DLD1 (cell line): ENCODE measurements around the gene ZNF346.
"Not testable (repeated sequence)": the region's sequence is repeated elsewhere in the genome, so short reads cannot be mapped to it uniquely, and the experiment has no call there.

ENCODE experiments used
- in situ Hi-C: cut with HindIII; loops from 2 replicates; pipeline ENCODE4 v1.10.0; 2017; ENCODE audit warnings: low sequenced_read_pairs

The ZNF346 gene, protein sequence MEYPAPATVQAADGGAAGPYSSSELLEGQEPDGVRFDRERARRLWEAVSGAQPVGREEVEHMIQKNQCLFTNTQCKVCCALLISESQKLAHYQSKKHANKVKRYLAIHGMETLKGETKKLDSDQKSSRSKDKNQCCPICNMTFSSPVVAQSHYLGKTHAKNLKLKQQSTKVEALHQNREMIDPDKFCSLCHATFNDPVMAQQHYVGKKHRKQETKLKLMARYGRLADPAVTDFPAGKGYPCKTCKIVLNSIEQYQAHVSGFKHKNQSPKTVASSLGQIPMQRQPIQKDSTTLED

DNA sequence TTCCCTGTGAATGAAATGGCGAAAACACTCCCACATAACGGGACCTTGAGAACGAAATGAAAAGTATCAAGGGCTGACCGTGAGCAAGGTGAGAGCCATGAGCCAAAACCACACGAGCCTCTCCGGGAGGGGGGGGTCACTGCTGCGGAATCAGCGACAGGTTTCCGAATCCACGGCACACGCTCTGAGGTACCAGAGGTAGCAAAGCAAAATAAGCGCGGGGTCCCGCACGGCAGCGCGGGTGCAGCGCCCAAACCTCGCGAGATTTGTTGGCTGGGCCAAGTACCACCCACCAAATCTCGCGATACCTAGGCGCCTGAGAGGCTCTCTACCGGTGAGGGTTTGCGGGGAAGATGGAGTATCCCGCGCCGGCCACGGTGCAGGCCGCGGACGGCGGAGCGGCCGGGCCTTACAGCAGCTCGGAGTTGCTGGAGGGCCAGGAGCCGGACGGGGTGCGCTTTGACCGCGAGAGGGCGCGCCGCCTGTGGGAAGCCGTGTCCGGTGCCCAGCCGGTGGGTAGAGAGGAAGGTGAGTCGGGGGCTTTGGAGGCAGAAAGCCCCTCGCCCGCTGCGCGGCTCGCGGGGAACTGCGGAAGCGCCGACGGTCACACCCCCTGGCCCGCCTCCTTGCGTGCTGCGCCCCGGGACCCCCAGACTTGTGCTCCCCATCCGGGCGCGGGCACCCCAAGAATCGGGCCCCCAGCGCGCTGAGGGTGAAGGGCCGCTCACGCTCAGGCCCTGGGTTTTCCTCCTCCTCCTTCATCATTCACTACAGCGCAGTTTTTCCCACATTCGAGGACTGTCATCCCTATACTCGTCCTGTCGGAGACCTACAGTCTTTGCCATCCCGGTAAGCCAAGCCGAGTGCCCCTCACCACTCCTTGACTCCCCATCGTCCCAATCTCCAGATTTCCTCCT, at the start of gene ZNF346:
ZNF346 (plus strand) TSS at position 311 of the 917 bp plus-strand sequence; CDS start at position 354, 43 bp downstream.
- in situ Hi-C loops: no loop called here

DNA sequence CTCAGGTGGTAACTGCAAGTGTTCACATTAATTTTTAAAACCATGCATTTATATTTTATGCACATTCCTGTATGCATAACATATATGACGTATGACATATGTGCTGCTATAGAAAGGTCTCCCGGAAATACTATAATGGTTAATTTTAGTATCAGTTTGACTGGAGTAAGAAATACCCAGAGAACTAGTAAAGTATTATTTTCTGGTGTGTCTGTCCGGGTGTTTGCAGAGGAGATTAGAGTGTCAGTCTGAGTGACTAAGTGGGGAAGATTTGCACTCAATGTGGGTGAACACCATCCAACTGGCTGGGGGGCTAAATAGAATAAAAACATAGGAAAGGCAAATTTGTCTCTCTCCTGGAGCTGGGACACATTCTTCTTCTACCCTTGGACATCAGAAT, 42.8 kb upstream of the ZNF346 start:
- in situ Hi-C loops: no loop called here

DNA sequence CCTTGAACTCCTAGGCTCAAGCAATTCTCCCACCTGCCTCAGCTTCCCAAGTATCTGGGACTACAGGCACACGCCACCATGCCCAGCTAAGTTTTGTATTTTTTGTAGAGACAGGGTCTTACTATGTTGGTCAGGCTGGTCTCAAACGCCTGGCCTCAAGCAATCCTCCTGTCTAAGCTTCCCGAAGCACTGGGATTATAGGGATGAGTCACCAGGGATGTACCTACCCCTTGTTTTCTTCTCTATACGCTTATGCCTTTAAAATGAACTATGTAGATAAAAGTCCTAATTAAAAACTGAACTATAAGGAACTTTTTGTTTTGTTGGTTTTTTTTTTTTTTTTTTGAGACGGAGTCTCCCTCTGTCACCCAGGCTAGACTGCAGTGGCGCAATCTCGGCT, 41.7 kb upstream of the ZNF346 start:
- in situ Hi-C loops: no loop called here

DNA sequence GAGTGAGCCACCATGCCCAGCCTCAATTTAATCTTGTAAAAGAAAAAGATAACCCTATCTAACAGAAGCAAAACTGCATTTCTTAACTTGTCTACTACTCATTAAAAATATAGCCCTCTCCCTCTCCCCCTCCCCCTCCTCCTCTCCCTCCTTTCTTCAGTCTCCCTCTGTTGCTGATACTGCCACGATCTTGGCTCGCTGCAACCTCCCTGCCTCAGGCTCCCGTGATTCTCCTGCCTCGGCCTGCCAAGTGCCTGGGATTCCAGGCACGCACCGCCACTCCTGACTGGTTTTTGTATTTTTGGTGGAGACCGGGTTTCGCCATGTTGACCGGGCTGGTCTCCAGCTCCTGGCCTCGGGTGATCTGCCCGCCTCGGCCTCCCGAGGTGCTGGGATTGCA, 39.4 kb upstream of the ZNF346 start:
- in situ Hi-C loops: not testable (repeated sequence)

- in situ Hi-C loops: not testable (repeated sequence)
Measured at GRCh38 chr5:176983593-176983992, 38.9 kb upstream of the ZNF346 start.

- in situ Hi-C loops: not testable (repeated sequence)
Measured at GRCh38 chr5:176984176-176984575, 38.3 kb upstream of the ZNF346 start.

- in situ Hi-C loops: no loop called here
Measured at GRCh38 chr5:176985516-176985915, 37.0 kb upstream of the ZNF346 start.

DNA sequence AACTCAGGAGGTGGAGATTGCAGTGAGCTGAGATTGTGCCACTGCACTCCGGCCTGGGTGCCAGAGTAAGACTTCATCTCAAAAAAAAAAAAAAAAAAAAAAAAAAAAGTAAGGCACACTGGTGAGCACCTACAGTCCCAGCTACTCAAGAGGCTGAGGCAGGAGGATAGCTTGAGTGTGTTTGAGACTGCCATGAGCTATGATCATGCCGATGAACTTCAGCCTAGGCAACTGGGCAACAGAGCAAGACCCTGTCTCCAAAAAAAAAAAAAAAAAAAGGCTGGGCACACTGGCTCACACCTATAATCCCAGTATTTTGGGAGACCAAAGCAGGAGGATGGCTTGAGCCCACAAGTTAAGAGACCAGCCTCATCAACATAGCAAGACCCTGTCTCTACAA, 36.2 kb upstream of the ZNF346 start:
- in situ Hi-C loops: no loop called here

- in situ Hi-C loops: no loop called here
Measured at GRCh38 chr5:176987583-176987982, 34.9 kb upstream of the ZNF346 start.

- in situ Hi-C loops: not testable (repeated sequence)
Measured at GRCh38 chr5:176993081-176993480, 29.4 kb upstream of the ZNF346 start.

DNA sequence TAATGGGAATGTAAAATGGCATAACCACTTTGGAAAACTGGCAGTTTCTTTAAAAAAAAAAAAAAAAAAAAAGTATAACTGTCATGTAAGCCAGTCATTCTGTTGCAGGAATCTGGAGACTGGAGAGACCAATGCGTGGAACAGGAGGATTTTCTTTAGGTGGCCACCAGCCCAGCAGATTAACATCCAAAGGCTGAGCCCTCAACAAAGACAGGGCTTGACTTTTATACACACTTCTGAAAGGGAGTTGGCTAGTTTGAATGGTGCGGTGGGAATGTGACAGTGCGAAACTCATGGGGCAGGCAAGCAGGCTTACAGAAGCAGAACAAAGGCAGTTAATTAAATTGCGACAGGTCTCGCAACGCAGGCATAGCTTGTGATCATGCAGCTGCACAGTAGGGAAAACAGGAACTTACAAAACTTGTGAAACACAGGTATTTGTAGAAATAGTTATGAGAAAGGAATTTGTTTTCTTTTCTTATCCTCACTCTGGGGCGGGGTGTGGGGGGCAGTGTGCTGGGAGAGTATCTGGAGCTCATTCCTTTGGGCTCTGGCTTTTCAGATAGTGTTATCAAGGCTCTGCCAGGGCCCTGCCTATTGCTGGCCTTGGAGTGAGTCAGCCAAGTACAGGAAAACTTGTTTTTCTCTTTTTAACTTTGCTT, 27.9 kb upstream of the ZNF346 start:
- in situ Hi-C loops: no loop called here

- in situ Hi-C loops: no loop called here
Measured at GRCh38 chr5:176995122-176995490, 27.4 kb upstream of the ZNF346 start.

GRCh38 chr5:176995896-176996767, 26.4 kb upstream of the ZNF346 start:
- in situ Hi-C loops: no loop called here

GRCh38 chr5:176996780-176997179, 25.7 kb upstream of the ZNF346 start:
- in situ Hi-C loops: no loop called here

DNA sequence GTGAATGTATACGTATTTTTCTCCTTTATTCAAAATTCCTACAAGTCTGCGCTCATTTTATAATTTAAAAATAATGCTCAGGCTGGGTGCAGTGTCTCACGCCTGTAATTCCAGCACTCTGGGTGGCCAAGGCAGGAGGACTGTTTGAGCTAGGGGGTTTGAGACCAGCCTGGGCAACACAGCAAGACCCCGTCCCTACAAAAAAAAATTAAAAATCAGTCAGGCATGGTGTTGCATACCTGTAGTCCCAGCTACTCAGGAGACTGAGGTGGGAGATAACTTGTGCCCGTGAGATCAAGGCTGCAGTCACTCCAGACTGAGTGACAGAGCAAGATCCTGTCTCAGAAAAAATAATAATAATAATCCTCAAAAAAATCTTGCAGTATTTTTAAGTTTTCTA, 23.7 kb upstream of the ZNF346 start:
- in situ Hi-C loops: no loop called here

DNA sequence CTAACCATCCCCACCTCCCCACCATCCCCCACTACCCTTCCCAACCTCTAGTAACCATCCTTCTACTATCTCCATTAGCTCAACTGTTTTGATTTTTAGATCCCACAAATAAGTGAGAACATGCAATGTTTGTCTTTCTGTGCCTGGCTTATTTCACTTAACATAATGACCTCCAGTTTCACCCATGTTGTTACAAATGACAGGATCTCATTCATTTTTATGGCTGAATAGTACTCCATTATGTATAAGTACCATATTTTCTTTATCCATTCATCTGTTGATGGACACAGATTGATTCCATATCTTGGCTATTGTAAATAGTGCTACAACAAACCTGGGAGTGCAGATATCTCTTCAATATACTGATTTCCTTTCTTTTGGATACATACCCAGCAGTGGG, 23.0 kb upstream of the ZNF346 start:
- in situ Hi-C loops: not testable (repeated sequence)

- in situ Hi-C loops: no loop called here
Measured at GRCh38 chr5:177003649-177004048, 18.8 kb upstream of the ZNF346 start.

DNA sequence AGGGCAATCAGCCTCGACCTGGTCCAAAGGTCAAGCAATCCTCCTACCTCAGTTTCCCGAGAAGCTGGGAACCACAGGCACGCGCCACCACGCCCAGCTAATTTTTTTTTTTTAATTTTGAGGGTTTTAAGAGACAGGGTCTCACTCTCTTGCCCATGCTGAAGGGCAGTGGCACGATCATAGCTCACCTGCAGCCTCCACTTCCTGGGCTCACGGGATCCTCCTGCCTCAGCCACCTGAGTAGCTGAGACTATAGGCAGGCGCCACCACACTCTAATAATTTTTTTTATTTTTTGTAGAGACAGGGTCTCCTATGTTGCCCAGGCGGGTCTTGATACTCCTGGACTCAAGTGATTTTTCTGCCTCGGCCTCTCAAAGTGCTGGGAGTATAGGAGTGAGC, 17.5 kb upstream of the ZNF346 start:
- in situ Hi-C loops: no loop called here

DNA sequence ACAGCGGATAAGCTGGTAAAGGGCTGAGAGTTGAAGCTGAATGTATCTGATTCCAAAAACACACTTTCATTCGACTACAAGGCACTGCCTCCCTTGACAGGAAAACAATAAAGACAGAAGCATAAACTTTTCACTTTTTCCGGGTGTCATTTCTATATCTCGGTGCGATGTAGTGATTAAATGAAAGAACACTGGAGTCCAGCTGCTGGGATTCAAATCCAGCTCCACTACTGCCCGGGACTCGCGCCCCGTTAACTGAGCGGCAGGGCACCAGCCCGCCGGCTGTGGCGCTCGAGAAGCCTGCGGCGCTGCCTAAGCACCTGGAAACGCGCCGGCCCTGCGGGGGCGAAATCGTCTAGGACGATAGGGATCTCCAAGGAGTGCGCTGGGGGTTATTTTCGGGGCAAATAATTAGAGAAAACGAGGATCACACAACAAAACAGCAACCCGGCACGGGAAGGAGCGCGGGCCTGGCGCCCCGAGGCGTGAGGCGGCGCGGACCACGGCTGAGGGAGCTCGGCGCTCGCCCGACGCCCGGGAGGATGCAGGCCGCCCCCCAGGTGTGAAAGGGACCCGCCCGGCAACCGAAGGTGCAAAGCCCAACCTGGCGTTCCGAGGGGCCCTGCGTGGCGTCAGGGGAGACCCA, 16.8 kb upstream of the ZNF346 start:
- in situ Hi-C loops: no loop called here
